A673 (cell line): Measurements from ENCODE around the gene SPSB1.

Experiments used
- EZH2 ChIP-seq: fragments of 200-600 bp; sonication (generic); IDR thresholded peaks from 2 replicates; pipeline ENCODE4 v1.6.1; 2017; ENCODE audit warnings: borderline replicate concordance, low read depth, mild to moderate bottlenecking, mixed read lengths, antibody characterized with exemption, low read length; ENCODE audit not compliant: poor library complexity, severe bottlenecking
- TF ChIP-seq, protein P1 (sequence below): fragments of 300-800, 200-600 bp; sonication (generic); conservative IDR thresholded peaks from 2 replicates; pipeline ENCODE4 v1.5.1; 2017; ENCODE audit warnings: low read depth, mild to moderate bottlenecking, antibody characterized with exemption, low read length, moderate library complexity, mixed read lengths

DNA sequence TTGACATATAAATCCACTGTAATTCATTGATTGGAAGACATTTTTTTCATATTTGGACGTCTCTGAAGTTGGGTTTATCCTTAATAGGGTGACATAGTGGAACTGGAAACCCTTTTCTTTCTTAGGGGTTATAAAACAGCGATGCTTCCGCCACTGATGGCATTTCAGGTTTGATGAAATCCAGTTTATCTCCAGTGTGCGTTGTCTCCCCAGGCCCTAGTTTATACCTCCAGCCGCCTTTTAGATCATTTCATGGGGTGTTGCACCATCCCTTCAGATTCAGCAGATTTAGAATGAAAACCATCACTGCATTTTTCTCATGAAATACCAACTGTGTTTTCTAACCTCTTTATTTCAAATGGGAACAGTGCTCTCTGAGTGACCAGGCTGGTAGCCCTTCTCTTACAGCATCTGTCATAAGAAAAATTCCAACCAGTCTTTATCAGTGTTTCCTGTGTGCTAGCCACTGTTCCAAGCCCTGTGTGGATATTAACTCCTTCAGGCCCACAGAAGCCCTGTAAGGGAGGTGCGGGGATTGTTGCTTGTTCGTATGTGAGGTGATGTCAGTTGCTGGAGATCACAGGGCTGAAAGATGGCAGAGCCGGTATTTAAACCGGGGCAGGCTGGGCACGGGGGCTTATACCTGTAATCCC lies 39.1 kb upstream of the SPSB1 start:
- TF ChIP-seq, protein P1, sequence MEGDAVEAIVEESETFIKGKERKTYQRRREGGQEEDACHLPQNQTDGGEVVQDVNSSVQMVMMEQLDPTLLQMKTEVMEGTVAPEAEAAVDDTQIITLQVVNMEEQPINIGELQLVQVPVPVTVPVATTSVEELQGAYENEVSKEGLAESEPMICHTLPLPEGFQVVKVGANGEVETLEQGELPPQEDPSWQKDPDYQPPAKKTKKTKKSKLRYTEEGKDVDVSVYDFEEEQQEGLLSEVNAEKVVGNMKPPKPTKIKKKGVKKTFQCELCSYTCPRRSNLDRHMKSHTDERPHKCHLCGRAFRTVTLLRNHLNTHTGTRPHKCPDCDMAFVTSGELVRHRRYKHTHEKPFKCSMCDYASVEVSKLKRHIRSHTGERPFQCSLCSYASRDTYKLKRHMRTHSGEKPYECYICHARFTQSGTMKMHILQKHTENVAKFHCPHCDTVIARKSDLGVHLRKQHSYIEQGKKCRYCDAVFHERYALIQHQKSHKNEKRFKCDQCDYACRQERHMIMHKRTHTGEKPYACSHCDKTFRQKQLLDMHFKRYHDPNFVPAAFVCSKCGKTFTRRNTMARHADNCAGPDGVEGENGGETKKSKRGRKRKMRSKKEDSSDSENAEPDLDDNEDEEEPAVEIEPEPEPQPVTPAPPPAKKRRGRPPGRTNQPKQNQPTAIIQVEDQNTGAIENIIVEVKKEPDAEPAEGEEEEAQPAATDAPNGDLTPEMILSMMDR = no peak
- no peak for TF ChIP-seq EZH2
